ENCODE measurements around the gene FSCB.
"Not testable (repeated sequence)": the region's sequence is repeated elsewhere in the genome, so short reads cannot be mapped to it uniquely, and the experiment has no call there.

Gene FSCB, protein sequence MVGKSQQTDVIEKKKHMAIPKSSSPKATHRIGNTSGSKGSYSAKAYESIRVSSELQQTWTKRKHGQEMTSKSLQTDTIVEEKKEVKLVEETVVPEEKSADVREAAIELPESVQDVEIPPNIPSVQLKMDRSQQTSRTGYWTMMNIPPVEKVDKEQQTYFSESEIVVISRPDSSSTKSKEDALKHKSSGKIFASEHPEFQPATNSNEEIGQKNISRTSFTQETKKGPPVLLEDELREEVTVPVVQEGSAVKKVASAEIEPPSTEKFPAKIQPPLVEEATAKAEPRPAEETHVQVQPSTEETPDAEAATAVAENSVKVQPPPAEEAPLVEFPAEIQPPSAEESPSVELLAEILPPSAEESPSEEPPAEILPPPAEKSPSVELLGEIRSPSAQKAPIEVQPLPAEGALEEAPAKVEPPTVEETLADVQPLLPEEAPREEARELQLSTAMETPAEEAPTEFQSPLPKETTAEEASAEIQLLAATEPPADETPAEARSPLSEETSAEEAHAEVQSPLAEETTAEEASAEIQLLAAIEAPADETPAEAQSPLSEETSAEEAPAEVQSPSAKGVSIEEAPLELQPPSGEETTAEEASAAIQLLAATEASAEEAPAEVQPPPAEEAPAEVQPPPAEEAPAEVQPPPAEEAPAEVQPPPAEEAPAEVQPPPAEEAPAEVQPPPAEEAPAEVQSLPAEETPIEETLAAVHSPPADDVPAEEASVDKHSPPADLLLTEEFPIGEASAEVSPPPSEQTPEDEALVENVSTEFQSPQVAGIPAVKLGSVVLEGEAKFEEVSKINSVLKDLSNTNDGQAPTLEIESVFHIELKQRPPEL

DNA sequence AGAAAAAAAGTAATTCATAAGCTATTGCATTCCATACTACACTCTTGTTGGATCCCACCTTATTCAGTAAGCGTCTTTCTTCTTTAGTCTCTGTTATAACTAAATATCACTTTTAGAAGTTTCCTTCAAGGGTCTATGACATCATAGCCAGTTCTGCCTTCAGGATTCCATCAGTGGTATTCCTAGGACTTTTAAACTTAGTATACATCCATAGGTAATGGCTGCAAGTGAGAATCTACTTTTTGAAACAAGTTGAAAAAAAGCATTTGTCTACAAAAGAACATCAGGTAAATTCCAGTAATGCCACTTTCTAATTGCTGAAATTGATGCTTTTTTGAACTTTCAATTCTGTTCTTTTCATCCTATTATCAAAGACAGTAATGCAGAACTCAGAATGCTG, at the start of gene FSCB:
Gene FSCB, minus strand, starts transcription at position 101 of the 400 bp plus-strand sequence. CDS start 296 bp downstream, outside the sequence.
- no peak for DNase-seq (ENCODE audit: low spot score)

DNA sequence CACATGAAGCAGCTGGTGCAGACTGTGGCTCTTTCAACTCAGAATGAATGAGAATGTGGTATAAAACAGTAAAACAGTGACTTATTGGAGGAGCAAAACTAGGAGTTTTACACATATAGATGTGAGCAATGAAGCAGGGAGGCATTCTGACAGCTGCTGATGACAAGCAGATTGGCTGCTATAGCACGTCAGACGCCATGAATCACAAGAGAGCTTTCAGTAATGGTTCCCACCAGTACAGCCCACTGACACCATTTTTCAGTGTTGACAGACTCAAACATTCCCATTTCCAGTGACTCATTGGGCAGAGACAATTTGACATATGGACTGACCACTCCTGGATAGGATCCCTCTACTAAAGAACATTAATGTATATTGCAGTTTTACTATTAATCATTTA, 24.6 kb upstream of the FSCB start:
- DNase-seq (ENCODE audit: low spot score), result no peak

DNA sequence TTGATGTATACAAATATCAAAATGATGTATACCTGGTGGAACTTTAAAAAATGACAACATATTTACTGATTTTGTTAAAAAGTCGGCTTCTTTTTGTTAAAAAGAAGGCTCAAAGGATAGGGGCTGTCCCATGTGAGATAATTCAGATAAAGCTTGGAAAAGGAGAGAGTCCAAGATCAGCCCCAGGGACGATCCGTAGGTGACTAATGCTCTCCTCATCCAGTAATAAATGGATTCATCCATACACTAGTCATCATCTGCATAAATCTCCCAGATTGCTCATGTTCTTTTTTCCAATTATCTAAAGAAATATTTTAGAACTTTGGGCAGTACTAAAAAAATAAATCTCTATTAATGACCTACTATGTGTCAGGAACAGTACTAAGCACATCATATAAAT, 23.4 kb upstream of the FSCB start:
- DNase-seq (ENCODE audit: low spot score), result no peak

- DNase-seq (ENCODE audit: low spot score), result no peak
These were observed 21.9 kb upstream of the FSCB start for GRCh38 chr14:44529026-44529425.

GRCh38 chr14:44528180-44528579, 21.1 kb upstream of the FSCB start:
- DNase-seq (ENCODE audit: low spot score), result no peak

- no peak for DNase-seq (ENCODE audit: low spot score)
These were observed 18.2 kb upstream of the FSCB start for GRCh38 chr14:44525237-44525636.

DNA sequence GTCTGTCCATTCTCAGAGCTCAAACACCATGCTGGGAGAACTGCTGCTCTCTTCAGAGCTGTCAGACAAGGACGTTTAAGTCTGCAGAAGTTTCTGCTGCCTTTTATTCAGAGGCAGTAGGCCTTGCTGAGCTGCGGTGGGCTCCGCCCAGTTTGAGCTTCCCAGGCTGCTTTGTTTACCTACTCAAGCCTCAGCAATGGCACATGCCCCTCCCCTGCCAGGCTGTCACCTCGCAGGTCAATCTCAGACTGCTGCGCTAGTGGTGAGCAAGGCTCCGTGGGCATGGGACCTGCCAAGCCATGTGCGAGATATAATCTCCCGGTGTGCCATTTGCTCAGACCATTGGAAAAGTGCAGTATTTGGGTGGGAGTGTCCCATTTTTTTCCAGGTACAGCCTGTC, 8.6 kb upstream of the FSCB start:
- not testable (repeated sequence) for DNase-seq (ENCODE audit: low spot score)

- DNase-seq (ENCODE audit: low spot score), result no peak
These were observed 1.8 kb upstream of the FSCB start for GRCh38 chr14:44508834-44509233.

DNA sequence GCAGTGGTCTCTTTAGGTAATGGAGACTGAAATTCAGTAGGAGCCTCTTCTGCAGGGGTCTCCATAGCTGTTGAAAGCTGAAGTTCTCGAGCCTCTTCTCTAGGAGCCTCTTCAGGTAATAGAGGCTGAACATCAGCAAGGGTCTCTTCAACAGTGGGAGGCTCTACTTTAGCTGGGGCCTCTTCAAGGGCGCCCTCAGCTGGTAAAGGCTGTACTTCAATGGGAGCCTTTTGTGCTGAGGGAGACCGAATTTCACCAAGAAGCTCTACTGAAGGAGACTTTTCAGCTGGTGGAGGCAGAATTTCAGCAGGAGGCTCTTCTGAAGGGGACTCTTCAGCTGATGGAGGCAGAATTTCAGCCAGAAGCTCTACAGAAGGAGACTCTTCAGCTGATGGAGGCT, 1.5 kb downstream of the FSCB start:
- DNase-seq (ENCODE audit: low spot score), result no peak

GRCh38 chr14:44497148-44497547, 9.9 kb downstream of the FSCB start:
- DNase-seq (ENCODE audit: low spot score), result no peak

DNA sequence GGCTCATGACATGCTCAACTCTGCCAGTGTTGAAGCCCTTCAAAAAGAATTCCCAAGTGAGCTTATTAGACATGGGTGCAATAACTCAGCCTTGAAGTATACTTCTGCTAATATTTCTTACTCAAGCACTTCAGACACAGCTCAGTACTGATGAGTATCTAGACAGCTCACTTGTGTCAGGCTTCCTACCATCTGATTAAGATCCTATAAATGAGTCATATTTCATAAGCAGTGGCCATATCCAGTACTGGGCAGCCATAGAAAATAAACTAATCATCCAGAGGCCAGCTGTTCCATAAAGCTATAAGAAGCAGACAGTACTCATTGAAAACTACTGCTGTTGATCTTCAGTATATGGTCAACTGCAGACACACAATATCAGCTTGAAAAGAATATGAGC, 12.9 kb downstream of the FSCB start:
- no peak for DNase-seq (ENCODE audit: low spot score)

DNA sequence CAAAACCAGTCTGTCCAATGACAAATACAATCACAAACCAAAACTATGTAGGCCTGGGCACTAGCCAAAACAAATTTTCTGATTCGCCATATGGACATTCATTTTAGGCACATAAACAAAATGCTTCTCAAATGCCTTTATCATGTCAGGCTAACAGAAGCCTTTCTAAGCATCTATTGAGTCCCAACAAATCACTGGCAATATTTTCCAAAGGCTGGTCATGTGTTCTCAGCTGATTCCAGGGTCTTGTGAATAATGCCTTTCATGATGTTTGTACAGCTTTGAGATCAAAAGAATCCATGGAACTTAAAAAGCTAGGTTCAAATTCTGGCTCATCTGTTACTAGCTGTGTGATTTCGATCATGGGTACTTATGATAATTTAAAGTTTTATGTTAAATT, 16.1 kb downstream of the FSCB start:
- DNase-seq (ENCODE audit: low spot score), result no peak

- no peak for DNase-seq (ENCODE audit: low spot score)
These were observed 29.1 kb downstream of the FSCB start for GRCh38 chr14:44477953-44478352.

- DNase-seq (ENCODE audit: low spot score), result no peak
These were observed 38.3 kb downstream of the FSCB start for GRCh38 chr14:44468771-44469170.

GRCh38 chr14:44463356-44464004, 43.6 kb downstream of the FSCB start:
- no peak for DNase-seq (ENCODE audit: low spot score)

GRCh38 chr14:44462381-44462780, 44.7 kb downstream of the FSCB start:
- no peak for DNase-seq (ENCODE audit: low spot score)

- no peak for DNase-seq (ENCODE audit: low spot score)
These were observed 45.3 kb downstream of the FSCB start for GRCh38 chr14:44461811-44462210.
